Measurements from ENCODE around the gene THEMIS.

DNA sequence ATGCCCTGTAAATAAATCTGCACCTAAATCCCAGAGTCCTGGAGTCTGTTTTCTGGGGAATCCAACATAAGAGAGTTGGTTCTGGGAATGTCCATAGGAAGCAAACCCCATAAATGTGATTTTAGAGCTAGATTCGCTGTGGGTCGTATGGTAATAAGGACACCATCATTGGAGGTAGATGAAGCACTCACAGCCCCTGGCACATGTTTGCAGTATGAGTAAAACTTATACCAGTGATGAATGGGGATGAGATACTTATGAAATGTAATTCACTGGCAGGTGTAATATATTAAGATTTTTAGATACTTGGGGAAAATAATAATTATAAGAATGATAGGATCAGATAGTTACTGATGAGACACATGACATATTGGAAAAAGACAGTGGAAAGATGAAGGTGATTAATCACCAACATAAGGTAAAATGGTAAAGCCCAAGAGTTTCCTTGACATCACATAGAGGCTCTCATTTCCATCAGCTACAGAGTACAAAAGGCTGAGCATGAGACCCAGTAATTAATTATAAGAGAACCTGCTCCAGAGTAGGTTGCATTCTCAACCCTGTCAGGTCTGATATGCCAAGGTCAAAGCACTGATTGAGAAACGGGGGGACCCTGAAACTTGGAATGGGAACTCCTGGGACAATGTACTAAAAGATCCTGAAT, 44.7 kb upstream of the THEMIS start:
- TF ChIP-seq, protein P1, sequence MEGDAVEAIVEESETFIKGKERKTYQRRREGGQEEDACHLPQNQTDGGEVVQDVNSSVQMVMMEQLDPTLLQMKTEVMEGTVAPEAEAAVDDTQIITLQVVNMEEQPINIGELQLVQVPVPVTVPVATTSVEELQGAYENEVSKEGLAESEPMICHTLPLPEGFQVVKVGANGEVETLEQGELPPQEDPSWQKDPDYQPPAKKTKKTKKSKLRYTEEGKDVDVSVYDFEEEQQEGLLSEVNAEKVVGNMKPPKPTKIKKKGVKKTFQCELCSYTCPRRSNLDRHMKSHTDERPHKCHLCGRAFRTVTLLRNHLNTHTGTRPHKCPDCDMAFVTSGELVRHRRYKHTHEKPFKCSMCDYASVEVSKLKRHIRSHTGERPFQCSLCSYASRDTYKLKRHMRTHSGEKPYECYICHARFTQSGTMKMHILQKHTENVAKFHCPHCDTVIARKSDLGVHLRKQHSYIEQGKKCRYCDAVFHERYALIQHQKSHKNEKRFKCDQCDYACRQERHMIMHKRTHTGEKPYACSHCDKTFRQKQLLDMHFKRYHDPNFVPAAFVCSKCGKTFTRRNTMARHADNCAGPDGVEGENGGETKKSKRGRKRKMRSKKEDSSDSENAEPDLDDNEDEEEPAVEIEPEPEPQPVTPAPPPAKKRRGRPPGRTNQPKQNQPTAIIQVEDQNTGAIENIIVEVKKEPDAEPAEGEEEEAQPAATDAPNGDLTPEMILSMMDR (IDR thresholded peaks at IDR 0.05), result no peak
- no peak for TF ChIP-seq CBFB (CRISPR knock-in tag; IDR thresholded peaks at IDR 0.05; ENCODE audit: low read depth)
- TF ChIP-seq, protein P2, sequence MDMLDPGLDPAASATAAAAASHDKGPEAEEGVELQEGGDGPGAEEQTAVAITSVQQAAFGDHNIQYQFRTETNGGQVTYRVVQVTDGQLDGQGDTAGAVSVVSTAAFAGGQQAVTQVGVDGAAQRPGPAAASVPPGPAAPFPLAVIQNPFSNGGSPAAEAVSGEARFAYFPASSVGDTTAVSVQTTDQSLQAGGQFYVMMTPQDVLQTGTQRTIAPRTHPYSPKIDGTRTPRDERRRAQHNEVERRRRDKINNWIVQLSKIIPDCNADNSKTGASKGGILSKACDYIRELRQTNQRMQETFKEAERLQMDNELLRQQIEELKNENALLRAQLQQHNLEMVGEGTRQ (CRISPR knock-in tag; IDR thresholded peaks at IDR 0.05), result no peak
- no peak for TF ChIP-seq ATF2 (CRISPR knock-in tag; IDR thresholded peaks at IDR 0.05; ENCODE audit: borderline replicate concordance, low read depth)
- TF ChIP-seq ATF1 (CRISPR knock-in tag; IDR thresholded peaks at IDR 0.05), result no peak
- TF ChIP-seq MYBL2 (CRISPR knock-in tag; IDR thresholded peaks at IDR 0.05), result no peak
- TF ChIP-seq SP1 (CRISPR knock-in tag; conservative IDR thresholded peaks at IDR 0.05), result no peak
